ENCODE measurements around the gene SPATA13. TPM values are rescaled to one million over a fixed set of nuclear protein-coding genes. Genes with fewer than 3 reads are reported as not detected.
A peak's percentile ranks its signal among the peaks of the same experiment; 100 is the strongest.

SPATA13 gene
- total and polyA plus RNA-seq, 3 experiments from 2014 or later = 60.7 to 97.8 (median 65.1) TPM

- Mint-ChIP-seq H3K4me3 (no peak overlapping the region), H3K4me1 (no peaks in the 10 kb centered on the region), H3K27ac (no peak overlapping the region), H3K27me3 (peaks cover 5 to 14% of the 10 kb centered on the region in 2 donors), H3K9me3 (no peaks in the 10 kb centered on the region), H3K36me3 (no peaks in the 10 kb centered on the region)
- Histone ChIP-seq H3K36me3 (ENCODE audit: insufficient read depth, low read length) (no peaks in the 10 kb centered on the region), H3K9me3 (ENCODE audit: low read length) (no peaks in the 10 kb centered on the region), H3K27ac (ENCODE audit: low read depth, low read length) (no peak overlapping the region), H3K27me3 (ENCODE audit: insufficient read depth, low read length, poor library complexity, severe bottlenecking) (no peaks in the 10 kb centered on the region), H3K4me3 (ENCODE audit: low read length) (no peak overlapping the region), H3K4me1 (ENCODE audit: insufficient read depth, low read length) (no peaks in the 10 kb centered on the region)
- ChIA-PET CTCF (no interaction called here), POLR2A (no interaction called here)
- no peak for DNase-seq
These were observed 15.3 kb upstream of the SPATA13 start for GRCh38 chr13:24145240-24145639.

GRCh38 chr13:24145674-24146073 lies 14.8 kb upstream of the SPATA13 start:
- ChIA-PET CTCF (no interaction called here), POLR2A (no interaction called here)
- no peaks in the 10 kb centered on the region for H3K9me3 Mint-ChIP-seq
- no peaks in the 10 kb centered on the region for H3K36me3 Mint-ChIP-seq
- Histone ChIP-seq H3K27me3 (ENCODE audit: insufficient read depth, low read length, poor library complexity, severe bottlenecking) (no peaks in the 10 kb centered on the region), H3K4me3 (ENCODE audit: low read length) (no peak overlapping the region), H3K9me3 (ENCODE audit: low read length) (no peaks in the 10 kb centered on the region), H3K4me1 (ENCODE audit: insufficient read depth, low read length) (no peaks in the 10 kb centered on the region), H3K36me3 (ENCODE audit: insufficient read depth, low read length) (no peaks in the 10 kb centered on the region), H3K27ac (ENCODE audit: low read depth, low read length) (no peak overlapping the region)
- no peaks in the 10 kb centered on the region for H3K4me1 Mint-ChIP-seq
- DNase-seq = no peak
- peak overlapping the region in 1 of 8 donors; percentile 59 for H3K27ac Mint-ChIP-seq
- H3K4me3 Mint-ChIP-seq = no peak overlapping the region
- peaks cover 5 to 14% of the 10 kb centered on the region in 2 donors for H3K27me3 Mint-ChIP-seq

- POLR2A ChIA-PET = no interaction called here
- no peak overlapping the region for H3K4me3 Mint-ChIP-seq
- no peaks in the 10 kb centered on the region for H3K36me3 Mint-ChIP-seq
- Histone ChIP-seq H3K4me1 (ENCODE audit: insufficient read depth, low read length) (no peaks in the 10 kb centered on the region), H3K27me3 (ENCODE audit: insufficient read depth, low read length, poor library complexity, severe bottlenecking) (no peaks in the 10 kb centered on the region), H3K27ac (ENCODE audit: low read depth, low read length) (no peak overlapping the region), H3K4me3 (ENCODE audit: low read length) (no peak overlapping the region), H3K36me3 (ENCODE audit: insufficient read depth, low read length) (no peaks in the 10 kb centered on the region), H3K9me3 (ENCODE audit: low read length) (no peaks in the 10 kb centered on the region)
- no peak for DNase-seq
- CTCF ChIA-PET = no interaction called here
- H3K27ac Mint-ChIP-seq = no peak overlapping the region
- H3K9me3 Mint-ChIP-seq = no peaks in the 10 kb centered on the region
- no peaks in the 10 kb centered on the region for H3K4me1 Mint-ChIP-seq
- H3K27me3 Mint-ChIP-seq = peaks cover 4 to 14% of the 10 kb centered on the region in 2 donors
These were observed 13.5 kb upstream of the SPATA13 start for GRCh38 chr13:24146961-24147569.

DNA sequence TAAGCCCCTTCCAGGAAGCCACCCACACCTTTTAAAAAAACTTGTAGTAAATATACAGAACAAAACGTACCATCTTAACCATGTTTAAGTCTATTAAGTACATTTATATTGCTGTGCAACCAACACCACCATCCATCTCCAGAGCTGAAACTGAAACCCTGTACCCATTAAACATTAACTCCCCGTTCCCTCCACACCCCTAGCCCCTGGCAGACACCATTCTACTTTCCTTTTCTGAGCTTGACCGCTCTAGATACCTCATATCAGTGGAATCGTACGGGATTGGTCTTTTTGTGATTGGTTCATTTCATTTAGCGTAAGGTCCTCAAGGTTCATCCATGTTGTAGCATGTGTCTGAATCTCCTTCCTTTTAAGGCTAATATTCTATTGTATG lies 13.0 kb upstream of the SPATA13 start:
- no peaks in the 10 kb centered on the region for H3K36me3 Mint-ChIP-seq

DNA sequence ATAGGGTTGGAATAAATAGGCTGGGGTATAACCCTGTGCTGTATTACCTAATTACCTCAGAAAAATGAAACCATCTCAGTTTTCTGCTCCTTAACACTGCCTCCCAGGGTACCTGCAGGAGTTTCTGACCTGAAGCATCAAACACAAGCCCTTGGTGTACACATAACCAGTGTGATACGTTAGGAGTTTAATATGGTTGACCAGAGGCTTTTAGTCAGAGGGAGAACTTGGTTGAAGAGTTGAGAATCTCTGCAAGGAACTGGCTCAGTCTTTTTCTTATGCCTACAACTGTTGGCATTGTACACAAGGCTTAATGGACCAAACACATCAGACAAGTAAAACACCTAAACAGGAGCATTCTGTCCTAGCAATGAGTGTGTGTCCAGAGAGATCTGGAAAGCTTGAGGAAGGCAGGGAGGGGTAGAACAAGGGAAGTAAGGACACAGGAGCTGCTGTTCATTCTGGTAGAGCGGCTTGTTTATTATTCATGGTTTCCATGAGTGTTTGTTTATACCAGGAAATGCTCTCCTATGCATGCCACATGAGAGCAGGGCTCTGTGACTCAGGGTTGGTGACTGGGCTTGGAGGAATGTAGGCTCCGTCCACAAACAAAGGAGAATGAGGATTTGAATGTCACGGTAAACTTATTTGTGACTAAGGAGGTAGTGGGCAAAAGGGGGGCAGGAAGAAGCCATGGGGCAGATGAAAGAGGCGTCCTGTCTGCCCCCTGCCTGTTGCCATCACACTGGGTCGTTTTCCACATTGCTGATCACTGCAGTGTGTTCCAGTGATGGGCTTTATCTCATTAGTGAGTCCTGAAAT lies 11.9 kb upstream of the SPATA13 start:
- Histone ChIP-seq H3K36me3 (ENCODE audit: insufficient read depth, low read length) (no peaks in the 10 kb centered on the region), H3K27ac (ENCODE audit: low read depth, low read length) (no peak overlapping the region), H3K27me3 (ENCODE audit: insufficient read depth, low read length, poor library complexity, severe bottlenecking) (no peaks in the 10 kb centered on the region), H3K9me3 (ENCODE audit: low read length) (no peaks in the 10 kb centered on the region), H3K4me1 (ENCODE audit: insufficient read depth, low read length) (no peaks in the 10 kb centered on the region), H3K4me3 (ENCODE audit: low read length) (no peak overlapping the region)
- CTCF ChIA-PET = no interaction called here
- Mint-ChIP-seq H3K27ac (no peak overlapping the region), H3K36me3 (no peaks in the 10 kb centered on the region), H3K4me3 (no peak overlapping the region), H3K4me1 (no peaks in the 10 kb centered on the region), H3K9me3 (no peaks in the 10 kb centered on the region), H3K27me3 (peaks cover 1 to 14% of the 10 kb centered on the region in 2 donors)
- POLR2A ChIA-PET = no interaction called here
- DNase-seq = no peak

More for the DNA sequence above, 13.0 kb upstream of the SPATA13 start:
- Mint-ChIP-seq H3K27ac (no peak overlapping the region), H3K9me3 (no peaks in the 10 kb centered on the region), H3K27me3 (peaks cover 4 to 14% of the 10 kb centered on the region in 2 donors), H3K4me1 (no peaks in the 10 kb centered on the region), H3K4me3 (no peak overlapping the region)
- ChIA-PET POLR2A (no interaction called here), CTCF (no interaction called here)
- no peaks in the 10 kb centered on the region for H3K9me3 ChIP-seq (ENCODE audit: low read length)
- H3K4me1 ChIP-seq (ENCODE audit: insufficient read depth, low read length) = no peaks in the 10 kb centered on the region
- H3K27me3 ChIP-seq (ENCODE audit: insufficient read depth, low read length, poor library complexity, severe bottlenecking) = no peaks in the 10 kb centered on the region
- DNase-seq = no peak
- no peaks in the 10 kb centered on the region for H3K36me3 ChIP-seq (ENCODE audit: insufficient read depth, low read length)
- no peak overlapping the region for H3K27ac ChIP-seq (ENCODE audit: low read depth, low read length)
- no peak overlapping the region for H3K4me3 ChIP-seq (ENCODE audit: low read length)

- POLR2A ChIA-PET = no interaction called here
These were observed 11.1 kb upstream of the SPATA13 start for GRCh38 chr13:24149246-24150032.

DNA sequence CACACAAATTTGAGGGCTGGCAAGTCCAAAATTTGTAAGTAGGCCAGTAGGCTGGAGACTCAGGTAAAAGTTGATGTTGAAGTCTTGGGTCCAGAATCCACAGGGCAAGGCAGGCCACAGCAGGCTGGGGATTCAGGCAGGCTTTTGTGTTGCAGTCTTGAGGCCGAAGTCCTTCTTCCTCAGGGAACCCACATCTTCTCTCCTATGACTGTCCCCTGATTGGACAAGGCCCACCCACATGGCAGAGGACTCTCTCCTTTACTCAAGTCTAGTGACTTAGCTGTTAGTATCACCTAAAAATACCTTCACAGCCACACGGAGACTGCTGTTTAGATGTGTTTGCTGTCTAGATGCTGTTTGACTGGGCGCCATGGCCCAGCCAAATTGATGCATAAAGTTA lies 9.9 kb upstream of the SPATA13 start:
- Mint-ChIP-seq H3K4me3 (no peak overlapping the region), H3K27me3 (peaks cover 3 to 11% of the 10 kb centered on the region in 2 donors), H3K36me3 (no peaks in the 10 kb centered on the region), H3K9me3 (no peaks in the 10 kb centered on the region), H3K4me1 (no peaks in the 10 kb centered on the region), H3K27ac (peak overlapping the region in 1 of 8 donors; percentile 77)
- H3K4me3 ChIP-seq (ENCODE audit: low read length) = no peak overlapping the region
- H3K27me3 ChIP-seq (ENCODE audit: insufficient read depth, low read length, poor library complexity, severe bottlenecking) = no peaks in the 10 kb centered on the region
- no peaks in the 10 kb centered on the region for H3K9me3 ChIP-seq (ENCODE audit: low read length)
- ChIA-PET POLR2A (no interaction called here), CTCF (no interaction called here)
- no peak overlapping the region for H3K27ac ChIP-seq (ENCODE audit: low read depth, low read length)
- DNase-seq = no peak
- H3K36me3 ChIP-seq (ENCODE audit: insufficient read depth, low read length) = no peaks in the 10 kb centered on the region
- H3K4me1 ChIP-seq (ENCODE audit: insufficient read depth, low read length) = no peaks in the 10 kb centered on the region

More at GRCh38 chr13:24149246-24150032, 11.1 kb upstream of the SPATA13 start:
- CTCF ChIA-PET = no interaction called here
- Mint-ChIP-seq H3K9me3 (no peaks in the 10 kb centered on the region), H3K4me3 (no peak overlapping the region), H3K36me3 (no peaks in the 10 kb centered on the region), H3K27ac (no peak overlapping the region), H3K27me3 (peaks cover 0 to 11% of the 10 kb centered on the region in 2 donors), H3K4me1 (no peaks in the 10 kb centered on the region)
- Histone ChIP-seq H3K27me3 (ENCODE audit: insufficient read depth, low read length, poor library complexity, severe bottlenecking) (no peaks in the 10 kb centered on the region), H3K4me1 (ENCODE audit: insufficient read depth, low read length) (no peaks in the 10 kb centered on the region), H3K4me3 (ENCODE audit: low read length) (no peak overlapping the region), H3K36me3 (ENCODE audit: insufficient read depth, low read length) (no peaks in the 10 kb centered on the region), H3K9me3 (ENCODE audit: low read length) (no peaks in the 10 kb centered on the region), H3K27ac (ENCODE audit: low read depth, low read length) (no peak overlapping the region)
- no peak for DNase-seq

- Histone ChIP-seq H3K4me1 (ENCODE audit: insufficient read depth, low read length) (no peaks in the 10 kb centered on the region), H3K36me3 (ENCODE audit: insufficient read depth, low read length) (no peaks in the 10 kb centered on the region), H3K27ac (ENCODE audit: low read depth, low read length) (no peak overlapping the region), H3K27me3 (ENCODE audit: insufficient read depth, low read length, poor library complexity, severe bottlenecking) (no peaks in the 10 kb centered on the region), H3K9me3 (ENCODE audit: low read length) (no peaks in the 10 kb centered on the region), H3K4me3 (ENCODE audit: low read length) (no peak overlapping the region)
- Mint-ChIP-seq H3K4me3 (no peak overlapping the region), H3K4me1 (no peaks in the 10 kb centered on the region), H3K27ac (no peak overlapping the region), H3K27me3 (peaks cover 3 to 11% of the 10 kb centered on the region in 2 donors), H3K36me3 (no peaks in the 10 kb centered on the region), H3K9me3 (no peaks in the 10 kb centered on the region)
- ChIA-PET POLR2A (no interaction called here), CTCF (interaction anchor here (1.1 kb wide), 1 partner anchor 9 kb away, joined by 3 read pairs; no protein-coding TSS in a partner anchor)
- no peak for DNase-seq
These were observed 8.7 kb upstream of the SPATA13 start for GRCh38 chr13:24151864-24152263.
